HG03439 (cell line): Measurements from ENCODE around the gene VAMP2.
A peak's percentile ranks its signal among the peaks of the same experiment; 100 is the strongest.

Experiments
- ATAC-seq: cut with Tn5 transposase; IDR thresholded peaks from one replicate; pipeline ENCODE4 v1.9.1; 2021; ENCODE audit warnings: mild to moderate bottlenecking, moderate library complexity; ENCODE audit not compliant: unreplicated experiment

Gene VAMP2

GRCh38 chr17:8162233-8162996, at the start of gene VAMP2:
VAMP2 (minus strand) TSS chr17:8162948; CDS start chr17:8162879, 69 bp downstream.
- no peak for ATAC-seq

- ATAC-seq: no peak
Observed at GRCh38 chr17:8210761-8211458, 48.2 kb upstream of the VAMP2 start.

GRCh38 chr17:8209907-8210760, 47.4 kb upstream of the VAMP2 start, which contains the start of gene AURKB:
AURKB (minus strand) TSS chr17:8210575; CDS start chr17:8210224, 351 bp downstream.
- peak; percentile 73 for ATAC-seq

GRCh38 chr17:8206536-8206935, 43.8 kb upstream of the VAMP2 start:
- ATAC-seq: no peak

- ATAC-seq: no peak
Observed at GRCh38 chr17:8204761-8205555, 42.2 kb upstream of the VAMP2 start.

- no peak for ATAC-seq
Observed at GRCh38 chr17:8192070-8192815, 29.5 kb upstream of the VAMP2 start.

- ATAC-seq: no peak
Observed at GRCh38 chr17:8190506-8190905, 27.8 kb upstream of the VAMP2 start.

- ATAC-seq: peak; percentile 40
Observed at GRCh38 chr17:8189711-8190477, 27.1 kb upstream of the VAMP2 start, which contains the start of gene BORCS6. BORCS6 (minus strand) TSS chr17:8190180; CDS start chr17:8190140, 40 bp downstream.

- ATAC-seq: no peak
Observed at GRCh38 chr17:8189041-8189710, 26.4 kb upstream of the VAMP2 start.

GRCh38 chr17:8188263-8188839, 25.6 kb upstream of the VAMP2 start:
- ATAC-seq: no peak

GRCh38 chr17:8187517-8188262, 24.9 kb upstream of the VAMP2 start:
- peak; percentile 22 for ATAC-seq

- peak; percentile 41 for ATAC-seq
Observed at GRCh38 chr17:8186787-8187516, 24.2 kb upstream of the VAMP2 start.

GRCh38 chr17:8186446-8186786, 23.7 kb upstream of the VAMP2 start:
- ATAC-seq: peak; percentile 1

GRCh38 chr17:8185582-8186445, 23.1 kb upstream of the VAMP2 start:
- peak; percentile 24 for ATAC-seq

GRCh38 chr17:8176998-8177731, 14.4 kb upstream of the VAMP2 start:
- no peak for ATAC-seq
